Fibroblast of lung (primary cell): ENCODE results near the gene TOGARAM1. TPM values are rescaled to one million over a fixed set of nuclear protein-coding genes. Genes with fewer than 3 reads are reported as not detected.

Experiments used
- DNase-seq, 2 donors: peaks; one replicate each; pipeline versions ENCODE4 v3.0.0 to v3.0.0-alpha.2; 2010; ENCODE audit warnings: low read depth in 2 of 2
- H2AFZ ChIP-seq: 2 replicates; pipeline ENCODE4 v1.5.1; 2012; ENCODE audit warnings: low read length, control low read depth, inconsistent platforms
- H3K27ac ChIP-seq: 2 replicates; pipeline ENCODE4 v1.5.1; 2011; ENCODE audit warnings: low read length, control low read depth; ENCODE audit not compliant: insufficient read depth
- H3K27me3 ChIP-seq: 2 replicates; pipeline ENCODE4 v1.5.1; 2011; ENCODE audit warnings: mild to moderate bottlenecking, low read length; ENCODE audit not compliant: control insufficient read depth, insufficient read depth
- H3K36me3 ChIP-seq: 2 replicates; pipeline ENCODE4 v1.5.1; 2011; ENCODE audit warnings: low read length; ENCODE audit not compliant: control insufficient read depth, insufficient read depth
- H3K4me1 ChIP-seq: 2 replicates; pipeline ENCODE4 v1.5.1; 2011; ENCODE audit warnings: low read length; ENCODE audit not compliant: control insufficient read depth, insufficient read depth; ENCODE audit errors: extremely low read depth
- H3K4me2 ChIP-seq: 2 replicates; pipeline ENCODE4 v1.5.1; 2011; ENCODE audit warnings: low read length, control low read depth; ENCODE audit not compliant: insufficient read depth; ENCODE audit errors: extremely low read depth
- H3K4me3 ChIP-seq, 4 experiments: fragments of 200-600 bp in 1 of 4; sonication (generic) in 1 of 4; replicated peaks in 1 of 4; 2 replicates each; pipeline ENCODE4 v1.5.1; 2011 to 2016; ENCODE audit warnings: low read length in 4 of 4, low read depth in 3 of 4, mild to moderate bottlenecking in 3 of 4, control low read depth in 2 of 4, inconsistent platforms in 1 of 4, mixed read lengths in 1 of 4; ENCODE audit not compliant: insufficient read depth in 1 of 4; ENCODE audit errors: control extremely low read depth in 1 of 4
- H3K79me2 ChIP-seq: 2 replicates; pipeline ENCODE4 v1.5.1; 2012; ENCODE audit warnings: mild to moderate bottlenecking, low read length, inconsistent platforms; ENCODE audit not compliant: control insufficient read depth, insufficient read depth
- H3K9ac ChIP-seq: 2 replicates; pipeline ENCODE4 v1.5.1; 2011; ENCODE audit warnings: mild to moderate bottlenecking, low read length, control low read depth; ENCODE audit not compliant: insufficient read depth
- H3K9me3 ChIP-seq: 2 replicates; pipeline ENCODE4 v1.5.1; 2012; ENCODE audit warnings: low read depth, low read length; ENCODE audit not compliant: control insufficient read depth, insufficient read depth
- H4K20me1 ChIP-seq: 2 replicates; pipeline ENCODE4 v1.5.1; 2011; ENCODE audit warnings: low read length; ENCODE audit not compliant: control insufficient read depth, insufficient read depth; ENCODE audit errors: extremely low read depth
- EZH2 ChIP-seq: IDR thresholded peaks from 2 replicates; pipeline ENCODE4 v1.5.1; 2012; ENCODE audit warnings: low read length, control low read depth, mild to moderate bottlenecking; ENCODE audit errors: missing control alignments
- polyA plus RNA-seq, 2 donors: library from polyadenylated mRNA; depleted of rRNA in 1 of 2; stranded (reverse) in 1 of 2; unstranded in 1 of 2; fragments of >200 nt; gene quantifications; 2 replicates each; pipeline ENCODE4 v1.2.1, GENCODE V29; 2011 to 2012; ENCODE audit warnings: missing spikeins in 1 of 2
- total RNA-seq: library from RNA; depleted of rRNA; stranded (reverse); fragments of >200 nt; gene quantifications from 2 replicates; pipeline ENCODE4 v1.2.1, GENCODE V29; 2014
- TF ChIP-seq, protein P1 (sequence below), 2 donors: IDR thresholded peaks in 1 of 2; conservative IDR thresholded peaks in 1 of 2; 1 replicate in 1 of 2; 2 replicates in 1 of 2; pipeline ENCODE4 v1.5.1; 2011 to 2012; ENCODE audit warnings: low read length in 2 of 2, control low read depth in 1 of 2, inconsistent platforms in 1 of 2, low read depth in 1 of 2, mild to moderate bottlenecking in 1 of 2

The TOGARAM1 gene
- total and polyA plus RNA-seq, 2 donors (not counting 1 experiment from before 2014, with no cell fraction given), result 10.7 to 24.9 TPM

DNA sequence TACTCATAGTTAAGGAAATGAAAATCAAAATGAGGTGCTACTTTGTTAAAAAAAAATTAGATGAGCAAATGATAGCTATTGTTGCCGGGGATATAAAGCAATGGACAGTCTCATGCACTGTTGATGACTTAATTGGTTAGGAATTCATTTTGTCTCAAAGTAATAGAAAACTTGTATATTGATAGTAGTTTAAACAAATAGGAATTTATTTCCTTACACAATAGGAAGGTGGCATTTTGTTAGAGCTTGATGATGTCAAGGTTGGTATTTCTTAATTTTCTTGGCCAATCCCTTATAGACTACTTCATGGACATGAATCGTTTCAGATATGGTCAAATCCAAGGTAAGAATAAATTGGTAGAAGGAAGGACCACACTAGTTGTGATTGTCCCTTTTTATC is 129.7 kb downstream of the TOGARAM1 start:
- Histone ChIP-seq H3K4me1 (no peaks in the 10 kb centered on the region), H3K79me2 (peaks cover 79% of the 10 kb centered on the region), H4K20me1 (peaks cover 2% of the 10 kb centered on the region), H3K9ac (no peak overlapping the region), H3K9me3 (no peaks in the 10 kb centered on the region), H3K36me3 (peaks cover 3% of the 10 kb centered on the region), H3K4me2 (no peak overlapping the region), H3K27me3 (no peaks in the 10 kb centered on the region), H3K27ac (no peak overlapping the region), H3K4me3 (no peak overlapping the region), H2AFZ (no peak overlapping the region)
- no peak for TF ChIP-seq EZH2
- TF ChIP-seq, protein P1, sequence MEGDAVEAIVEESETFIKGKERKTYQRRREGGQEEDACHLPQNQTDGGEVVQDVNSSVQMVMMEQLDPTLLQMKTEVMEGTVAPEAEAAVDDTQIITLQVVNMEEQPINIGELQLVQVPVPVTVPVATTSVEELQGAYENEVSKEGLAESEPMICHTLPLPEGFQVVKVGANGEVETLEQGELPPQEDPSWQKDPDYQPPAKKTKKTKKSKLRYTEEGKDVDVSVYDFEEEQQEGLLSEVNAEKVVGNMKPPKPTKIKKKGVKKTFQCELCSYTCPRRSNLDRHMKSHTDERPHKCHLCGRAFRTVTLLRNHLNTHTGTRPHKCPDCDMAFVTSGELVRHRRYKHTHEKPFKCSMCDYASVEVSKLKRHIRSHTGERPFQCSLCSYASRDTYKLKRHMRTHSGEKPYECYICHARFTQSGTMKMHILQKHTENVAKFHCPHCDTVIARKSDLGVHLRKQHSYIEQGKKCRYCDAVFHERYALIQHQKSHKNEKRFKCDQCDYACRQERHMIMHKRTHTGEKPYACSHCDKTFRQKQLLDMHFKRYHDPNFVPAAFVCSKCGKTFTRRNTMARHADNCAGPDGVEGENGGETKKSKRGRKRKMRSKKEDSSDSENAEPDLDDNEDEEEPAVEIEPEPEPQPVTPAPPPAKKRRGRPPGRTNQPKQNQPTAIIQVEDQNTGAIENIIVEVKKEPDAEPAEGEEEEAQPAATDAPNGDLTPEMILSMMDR (conservative IDR thresholded peaks at IDR 0.05 in 1 of 2, IDR thresholded peaks at IDR 0.05 in 1 of 2; ENCODE audit: low read depth in 1 of 2, low read length in 2 of 2), result no peak
- peak; percentile 19 to 58 for DNase-seq

DNA sequence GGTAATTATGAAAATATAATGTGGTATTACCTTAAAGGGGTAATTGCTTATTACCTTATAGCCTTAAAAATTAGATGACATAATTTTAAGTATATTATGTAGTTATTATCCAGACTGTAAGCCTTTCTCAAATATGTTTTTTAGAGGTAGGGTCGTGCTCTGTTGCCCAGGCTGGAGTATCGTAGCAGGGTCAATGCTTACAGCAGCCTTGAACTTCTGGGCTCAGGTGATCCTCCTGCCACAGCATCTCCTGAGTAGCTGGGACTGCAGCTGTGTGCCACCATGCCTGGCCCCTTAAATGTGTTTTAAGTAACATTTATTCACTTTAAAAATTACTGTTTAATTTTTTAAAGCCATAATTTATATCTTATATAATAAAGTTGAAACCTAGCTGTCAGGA is 132.3 kb downstream of the TOGARAM1 start:
- H3K9ac ChIP-seq, result no peak overlapping the region
- no peaks in the 10 kb centered on the region for H3K27me3 ChIP-seq
- peaks cover 55% of the 10 kb centered on the region for H3K79me2 ChIP-seq
- no peaks in the 10 kb centered on the region for H3K4me1 ChIP-seq
- TF ChIP-seq EZH2, result no peak
- TF ChIP-seq, protein P1 (conservative IDR thresholded peaks at IDR 0.05 in 1 of 2, IDR thresholded peaks at IDR 0.05 in 1 of 2; ENCODE audit: low read depth in 1 of 2, low read length in 2 of 2), result no peak
- no peak overlapping the region for H3K4me2 ChIP-seq
- H3K36me3 ChIP-seq, result peaks cover 3% of the 10 kb centered on the region
- H3K9me3 ChIP-seq, result no peaks in the 10 kb centered on the region
- H3K4me3 ChIP-seq, result no peak overlapping the region
- no peak for DNase-seq
- H3K27ac ChIP-seq, result no peak overlapping the region
- H2AFZ ChIP-seq, result no peak overlapping the region
- H4K20me1 ChIP-seq, result peaks cover 2% of the 10 kb centered on the region

DNA sequence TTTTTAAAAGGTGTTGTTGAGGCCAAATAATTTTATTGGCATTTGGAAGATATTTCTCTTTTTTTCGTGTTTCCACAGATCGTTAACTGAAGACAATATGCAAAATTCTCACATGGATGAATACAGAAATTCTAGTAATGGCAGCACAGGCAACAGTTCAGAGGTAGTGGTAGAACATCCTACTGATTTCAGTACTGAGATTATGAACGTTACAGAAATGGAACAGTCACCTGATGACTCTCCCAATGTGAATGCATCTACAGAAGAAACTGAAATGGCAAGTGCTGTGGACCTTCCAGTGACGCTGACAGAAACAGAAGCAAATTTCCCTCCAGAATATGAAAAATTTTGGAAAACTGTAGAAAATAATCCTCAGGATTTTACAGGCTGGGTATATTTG is 133.2 kb downstream of the TOGARAM1 start:
- no peak overlapping the region for H3K9ac ChIP-seq
- no peaks in the 10 kb centered on the region for H3K4me1 ChIP-seq
- no peak for TF ChIP-seq EZH2
- TF ChIP-seq, protein P1 (conservative IDR thresholded peaks at IDR 0.05 in 1 of 2, IDR thresholded peaks at IDR 0.05 in 1 of 2; ENCODE audit: low read depth in 1 of 2, low read length in 2 of 2), result no peak
- H3K9me3 ChIP-seq, result no peaks in the 10 kb centered on the region
- peaks cover 47% of the 10 kb centered on the region for H3K79me2 ChIP-seq
- no peak overlapping the region for H3K27ac ChIP-seq
- no peak for DNase-seq
- H3K4me3 ChIP-seq, result no peak overlapping the region
- H2AFZ ChIP-seq, result no peak overlapping the region
- H4K20me1 ChIP-seq, result peaks cover 2% of the 10 kb centered on the region
- H3K4me2 ChIP-seq, result no peak overlapping the region
- peaks cover 3% of the 10 kb centered on the region for H3K36me3 ChIP-seq
- H3K27me3 ChIP-seq, result no peaks in the 10 kb centered on the region
